K562 (cell line): ENCODE measurements around the gene SLC24A3. TPM values are rescaled to one million over a fixed set of nuclear protein-coding genes. Genes with fewer than 3 reads are reported as not detected.

Experiments used
- ATAC-seq: fragments of 200-7000 bp; cut with Tn5 transposase; 3 replicates; pipeline ENCODE4 v1.9.1; 2020; ENCODE audit warnings: moderate library complexity
- BruUV-seq: library from RNA; stranded (reverse); fragments of 400-500 nt; replicated peaks from 2 replicates; lab custom pipeline; 2021; lab: Mats Ljungman, UMichigan
- CTCF ChIA-PET: fragments of 300-600 bp; formaldehyde crosslinking; extraction: SDS; loops from one replicate; lab custom pipeline; 2021; ENCODE audit warnings: low intra/inter-chr PET ratio; lab: Yijun Ruan, JAX
- POLR2A ChIA-PET: fragments of 300-600, 350-650 bp; sonication (Branson Sonifier 250); formaldehyde crosslinking; extraction: SDS; loops from one replicate; lab custom pipeline; 2021; ENCODE audit warnings: antibody characterized with exemption, inconsistent platforms; lab: Yijun Ruan, JAX
- DNase-seq, 4 experiments: peaks; one replicate each; pipeline versions ENCODE4 v3.0.0 to v3.0.0-alpha.2; 2011 to 2018; ENCODE audit warnings: low spot score in 3 of 4, mixed read lengths in 3 of 4; ENCODE audit errors: extremely low read depth in 1 of 4
- FAIRE-seq: peaks from 2 replicates; lab custom pipeline; 2011; peaks lifted over from hg19 to GRCh38; lab: Jason Lieb, UNC
- H2AFZ ChIP-seq: 2 replicates; pipeline ENCODE4 v1.6.0; 2011; ENCODE audit warnings: low read depth, low read length, control low read depth, inconsistent platforms
- H3K27ac ChIP-seq: fragments of 200-600 bp; 3 replicates; pipeline ENCODE4 v1.8.0; 2011; ENCODE audit warnings: low read depth, mild to moderate bottlenecking, control low read depth, inconsistent platforms, low read length, moderate library complexity, mixed read lengths; ENCODE audit errors: extremely low read depth
- H3K27me3 ChIP-seq, 2 experiments: fragments of 300-600 bp in 1 of 2; 2 replicates in 1 of 2; 3 replicates in 1 of 2; pipeline versions ENCODE4 v1.6.0 to v1.8.0; 2011; ENCODE audit warnings: inconsistent platforms in 2 of 2, low read length in 2 of 2, mild to moderate bottlenecking in 1 of 2, mixed read lengths in 1 of 2, moderate library complexity in 1 of 2; ENCODE audit not compliant: control insufficient read depth in 2 of 2, insufficient read depth in 2 of 2
- H3K36me3 ChIP-seq: fragments of 300-600 bp; 3 replicates; pipeline ENCODE4 v1.8.0; 2011; ENCODE audit warnings: mild to moderate bottlenecking, low read length, inconsistent platforms; ENCODE audit not compliant: control insufficient read depth, insufficient read depth
- H3K4me1 ChIP-seq, 2 experiments: fragments of 200-600 bp in 1 of 2; replicated peaks in 1 of 2; 2 replicates in 1 of 2; 3 replicates in 1 of 2; pipeline versions ENCODE4 v1.5.1 to v1.8.0; 2011; ENCODE audit warnings: inconsistent platforms in 2 of 2, low read length in 2 of 2, mild to moderate bottlenecking in 1 of 2, mixed read lengths in 1 of 2, moderate library complexity in 1 of 2; ENCODE audit not compliant: control insufficient read depth in 2 of 2, insufficient read depth in 2 of 2
- H3K4me2 ChIP-seq: 2 replicates; pipeline ENCODE4 v1.6.1; 2011; ENCODE audit warnings: low read length, control low read depth, inconsistent platforms, mixed read lengths; ENCODE audit not compliant: insufficient read depth
- H3K4me3 ChIP-seq: fragments of 200-600 bp; sonication (generic), shearing (Covaris generic); 2 replicates; pipeline ENCODE4 v1.5.1; 2016; ENCODE audit warnings: control low read depth, inconsistent platforms
- H3K79me2 ChIP-seq: fragments of 200-600 bp; 3 replicates; pipeline ENCODE4 v1.8.0; 2011; ENCODE audit warnings: low read length, inconsistent platforms; ENCODE audit not compliant: control insufficient read depth, insufficient read depth
- H3K9ac ChIP-seq, 2 experiments: 2 replicates each; pipeline versions ENCODE4 v1.6.0 to v1.6.1; 2011; ENCODE audit warnings: low read depth in 2 of 2, low read length in 2 of 2, control low read depth in 1 of 2, inconsistent platforms in 1 of 2, mild to moderate bottlenecking in 1 of 2, mixed read lengths in 1 of 2; ENCODE audit not compliant: insufficient read depth in 1 of 2
- H3K9me1 ChIP-seq: one replicate; pipeline ENCODE4 v1.6.0; 2011; ENCODE audit warnings: inconsistent platforms, mild to moderate bottlenecking, low read length, moderate library complexity; ENCODE audit not compliant: control insufficient read depth, insufficient read depth
- H3K9me3 ChIP-seq: replicated peaks from 2 replicates; pipeline ENCODE4 v1.5.1; 2011; ENCODE audit warnings: low read depth, low read length, inconsistent platforms; ENCODE audit not compliant: control insufficient read depth, insufficient read depth
- H4K20me1 ChIP-seq: replicated peaks from 2 replicates; pipeline ENCODE4 v1.6.1; 2011; ENCODE audit warnings: low read length, inconsistent platforms, mixed read lengths; ENCODE audit not compliant: control insufficient read depth, insufficient read depth
- HIVEP1 ChIP-seq: fragments of 250-450 bp; sonication (Bioruptor Pico); IDR thresholded peaks from 2 replicates; pipeline ENCODE4 v1.4.0; 2020; ENCODE audit warnings: mild to moderate bottlenecking
- SRF ChIP-seq, 2 experiments: fragments of 250-450, 450-650 bp in 1 of 2; sonication (Bioruptor Pico) in 1 of 2; sonication (generic) in 1 of 2; formaldehyde crosslinking; IDR thresholded peaks; 2 replicates each; pipeline versions ENCODE4 v1.5.0 to v1.5.1; 2020 to 2022; ENCODE audit warnings: mild to moderate bottlenecking in 1 of 2, missing genetic modification reagents in 1 of 2
- TCF7L2 ChIP-seq: fragments of 150-350 bp; IDR thresholded peaks from 2 replicates; pipeline ENCODE4 v1.6.1; 2016; ENCODE audit warnings: low read depth, mild to moderate bottlenecking, low read length, moderate library complexity
- ZNF583 ChIP-seq: fragments of 250-450 bp; sonication (Bioruptor Pico); IDR thresholded peaks from 2 replicates; pipeline ENCODE4 v1.4.0; 2020
- WGBS: fragments of 100-300 bp; shearing (Covaris generic); methylation state at CpG from one replicate; pipeline ENCODE4 v1.1.6; 2016; ENCODE audit warnings: low coverage, mixed read lengths; ENCODE audit not compliant: insufficient coverage; ENCODE audit errors: missing lambda C conversion rate; 5-methylcytosine and 5-hydroxymethylcytosine counted together
- in situ Hi-C: fragments of 300-500 bp; cut with MboI; formaldehyde crosslinking; loops from 4 replicates; pipeline ENCODE4 v1.15.0; 2018; ENCODE audit warnings: inconsistent platforms, mixed read lengths
- intact Hi-C: fragments of 100-400 bp; cut with micrococcal nuclease; formaldehyde crosslinking; loops from 2 replicates; pipeline ENCODE4 v1.14.2; 2022
- polyA plus RNA-seq, 8 experiments: library from polyadenylated mRNA; depleted of rRNA in 4 of 8; stranded (reverse) in 5 of 8; unstranded in 3 of 8; fragments of >200 nt; fragmentation: Nextera tagmentation in 2 of 8; fragmentation: Illumina TruSeq in 1 of 8; extraction: Ambion mirVana in 2 of 8; extraction: Trizol in 1 of 8; gene quantifications; 2 replicates each; pipeline versions ENCODE4 v1.2.1 to v1.2.3, GENCODE V29; 2011 to 2014; ENCODE audit warnings: inconsistent platforms in 1 of 8, missing spikeins in 1 of 8
- total RNA-seq, 7 experiments: library from RNA; depleted of rRNA in 6 of 7; stranded (reverse); fragments of >200 nt in 6 of 7; fragmentation: Illumina TruSeq in 2 of 7; extraction: Trizol in 2 of 7; gene quantifications; 2 replicates each; pipeline versions ENCODE4 v1.2.1 to v1.2.3, GENCODE V29; 2011 to 2021; ENCODE audit warnings: low replicate concordance in 1 of 7

The SLC24A3 gene
- total and polyA plus RNA-seq, 9 of the 15 experiments (the other 6 are each of a cell fraction or from before 2014, with no cell fraction given): not detected

- 0% methylated on average over 9 of the region's 11 CpGs for WGBS
- Histone ChIP-seq H3K36me3 (no peaks in the 10 kb centered on the region), H3K4me1 (no peaks in the 10 kb centered on the region), H3K27me3 (no peaks in the 10 kb centered on the region), H3K9me3 (no peaks in the 10 kb centered on the region), H3K4me2 (no peak overlapping the region), H2AFZ (no peak overlapping the region), H3K4me3 (no peak overlapping the region), H4K20me1 (no peaks in the 10 kb centered on the region; the same call in 1 of the 2 replicates), H3K27ac (no peak overlapping the region), H3K79me2 (no peaks in the 10 kb centered on the region), H3K9ac (no peak overlapping the region), H3K9me1 (no peaks in the 10 kb centered on the region)
- intact Hi-C loops (no loop called here), in situ Hi-C loops (no loop called here)
- BruUV-seq: no TSS peak
- ATAC-seq: no peak
- DNase-seq: no peak
- CTCF ChIA-PET: no interaction called here
- FAIRE-seq: no peak
- no peak for TF ChIP-seq TCF7L2
- no peak for TF ChIP-seq SRF (CRISPR knock-in tag; IDR thresholded peaks at IDR 0.05)
- TF ChIP-seq, all 486 proteins: peak for 0
- POLR2A ChIA-PET: interaction anchor here (0.8 kb wide), 1 partner anchor 1989 kb away, joined by 4 read pairs; no protein-coding TSS in a partner anchor
Observed at GRCh38 chr20:19256906-19257595, 44.6 kb downstream of the SLC24A3 start.

- in situ Hi-C loops (no loop called here), intact Hi-C loops (no loop called here)
- TF ChIP-seq HIVEP1 (CRISPR knock-in tag) (no peak), ZNF583 (CRISPR knock-in tag) (no peak)
- DNase-seq: no peak
- Histone ChIP-seq H3K36me3 (no peaks in the 10 kb centered on the region), H3K4me2 (no peak overlapping the region), H3K9ac (no peak overlapping the region), H3K4me3 (no peak overlapping the region), H3K4me1 (no peaks in the 10 kb centered on the region), H3K27me3 (no peaks in the 10 kb centered on the region), H4K20me1 (no peaks in the 10 kb centered on the region; the same call in 1 of the 2 replicates), H3K27ac (no peak overlapping the region), H3K79me2 (no peaks in the 10 kb centered on the region), H2AFZ (no peak overlapping the region), H3K9me3 (no peaks in the 10 kb centered on the region), H3K9me1 (no peaks in the 10 kb centered on the region)
- ATAC-seq: no peak
- WGBS: 0% methylated on average over 5 of the region's 6 CpGs
- CTCF ChIA-PET: no interaction called here
- no TSS peak for BruUV-seq
- POLR2A ChIA-PET: interaction anchor here (0.5 to 0.8 kb wide), 2 partner anchors 156 to 1988 kb away, joined by 3 to 4 read pairs; no protein-coding TSS in a partner anchor
- no peak for FAIRE-seq
Observed at GRCh38 chr20:19257865-19258264, 45.4 kb downstream of the SLC24A3 start.
